SK-N-SH (cell line): ENCODE measurements around the gene CNOT4. TPM values are rescaled to one million over a fixed set of nuclear protein-coding genes. Genes with fewer than 3 reads are reported as not detected.

Experiments used
- CTCF ChIA-PET: fragments of 300-600, 350-600 bp; formaldehyde crosslinking; extraction: SDS; loops from one replicate; lab custom pipeline; 2021; lab: Yijun Ruan, JAX
- POLR2A ChIA-PET: fragments of 350-600 bp; sonication (Branson Sonifier 250); formaldehyde crosslinking; extraction: SDS; loops from one replicate; lab custom pipeline; 2020; ENCODE audit warnings: antibody characterized with exemption, inconsistent platforms; lab: Yijun Ruan, JAX
- DNase-seq: peaks from one replicate; pipeline ENCODE4 v3.0.0; 2012
- H2AFZ ChIP-seq: fragments of 200-600 bp; sonication (generic); 2 replicates; pipeline ENCODE4 v1.8.1; 2016; ENCODE audit warnings: antibody characterized with exemption, mild to moderate bottlenecking, low read depth
- H3F3A ChIP-seq: fragments of 200-600 bp; sonication (generic); replicated peaks from 2 replicates; pipeline ENCODE3; 2016; ENCODE audit warnings: antibody characterized with exemption, mild to moderate bottlenecking; ENCODE audit not compliant: insufficient read depth
- H3K27ac ChIP-seq, 2 experiments: fragments of 200-500 bp in 1 of 2; fragments of 200-600 bp in 1 of 2; sonication (Bioruptor generic) in 1 of 2; sonication (generic), shearing (Covaris generic) in 1 of 2; 2 replicates each; pipeline versions ENCODE4 v1.5.1 to v1.6.1; 2014 to 2016; ENCODE audit warnings: low read depth in 2 of 2, inconsistent platforms in 1 of 2, low read length in 1 of 2, mild to moderate bottlenecking in 1 of 2, mixed read lengths in 1 of 2
- H3K27me3 ChIP-seq: fragments of 200-600 bp; sonication (generic), shearing (Covaris generic); 2 replicates; pipeline ENCODE4 v1.6.1; 2016; ENCODE audit warnings: mixed run types; ENCODE audit not compliant: insufficient read depth
- H3K36me3 ChIP-seq, 2 experiments: fragments of 200-500 bp in 1 of 2; fragments of 200-600 bp in 1 of 2; sonication (Bioruptor generic) in 1 of 2; sonication (generic) in 1 of 2; replicated peaks in 1 of 2; 2 replicates each; pipeline versions ENCODE3 to v1.5.1; 2014 to 2016; ENCODE audit warnings: low read length in 1 of 2, mild to moderate bottlenecking in 1 of 2; ENCODE audit not compliant: insufficient read depth in 2 of 2, control insufficient read depth in 1 of 2
- H3K4me1 ChIP-seq, 2 experiments: fragments of 200-500 bp in 1 of 2; fragments of 200-600 bp in 1 of 2; sonication (Bioruptor generic) in 1 of 2; sonication (generic), shearing (Covaris generic) in 1 of 2; 2 replicates each; pipeline versions ENCODE4 v1.5.1 to v1.6.1; 2014 to 2016; ENCODE audit warnings: low read depth in 1 of 2, low read length in 1 of 2, mixed run types in 1 of 2; ENCODE audit not compliant: insufficient read depth in 2 of 2, control insufficient read depth in 1 of 2
- H3K4me2 ChIP-seq: fragments of 200-600 bp; sonication (generic), shearing (Covaris generic); 2 replicates; pipeline ENCODE4 v1.6.1; 2017; ENCODE audit warnings: mixed run types
- H3K4me3 ChIP-seq, 2 experiments: fragments of 200-500 bp in 1 of 2; fragments of 200-600 bp in 1 of 2; sonication (Bioruptor generic) in 1 of 2; sonication (generic), shearing (Covaris generic) in 1 of 2; 2 replicates each; pipeline versions ENCODE4 v1.5.1 to v1.8.1; 2014 to 2016; ENCODE audit warnings: low read depth in 2 of 2, inconsistent platforms in 1 of 2, low read length in 1 of 2, mild to moderate bottlenecking in 1 of 2, mixed read lengths in 1 of 2, moderate library complexity in 1 of 2
- H3K79me2 ChIP-seq: fragments of 200-600 bp; sonication (generic); 2 replicates; pipeline ENCODE4 v1.8.1; 2017; ENCODE audit warnings: mild to moderate bottlenecking; ENCODE audit not compliant: insufficient read depth
- H3K9ac ChIP-seq: fragments of 200-600 bp; sonication (generic); 2 replicates; pipeline ENCODE4 v1.6.1; 2017; ENCODE audit warnings: mixed run types
- H3K9me2 ChIP-seq: fragments of 200-600 bp; sonication (generic); 2 replicates; pipeline ENCODE4 v1.6.1; 2017; ENCODE audit warnings: mixed run types
- H3K9me3 ChIP-seq: fragments of 200-600 bp; sonication (generic); 2 replicates; pipeline ENCODE4 v1.6.1; 2017; ENCODE audit warnings: mixed run types, mild to moderate bottlenecking, moderate library complexity
- H4K20me1 ChIP-seq: fragments of 200-600 bp; sonication (generic); 2 replicates; pipeline ENCODE4 v1.6.1; 2017; ENCODE audit warnings: mild to moderate bottlenecking, mixed run types; ENCODE audit not compliant: insufficient read depth
- MXI1 ChIP-seq: IDR thresholded peaks from 2 replicates; pipeline ENCODE4 v1.6.1; 2012; ENCODE audit warnings: mild to moderate bottlenecking, low read depth, low read length, improper control_type of control experiment
- PBX3 ChIP-seq: IDR thresholded peaks from 2 replicates; pipeline ENCODE4; 2012
- REST ChIP-seq: IDR thresholded peaks from 2 replicates; pipeline ENCODE4 v1.6.1; 2012; ENCODE audit warnings: mild to moderate bottlenecking, low read depth, low read length, moderate library complexity
- RXRA ChIP-seq: IDR thresholded peaks from 2 replicates; pipeline ENCODE4 v1.4.0; 2012; ENCODE audit warnings: low read depth, mild to moderate bottlenecking, borderline replicate concordance
- TCF12 ChIP-seq: IDR thresholded peaks from 2 replicates; pipeline ENCODE4 v1.4.0; 2012
- WGBS: methylation state at CpG from one replicate; pipeline ENCODE4 v1.1.6; 2017; ENCODE audit warnings: low lambda C conversion rate; 5-methylcytosine and 5-hydroxymethylcytosine counted together
- polyA plus RNA-seq, 3 experiments: library from polyadenylated mRNA; depleted of rRNA; stranded (reverse); fragments of >200 nt; gene quantifications; 2 replicates each; pipeline ENCODE4 v1.2.3, GENCODE V29; 2012
- TF ChIP-seq, protein P1 (sequence below): fragments of 200-600 bp; sonication (generic); IDR thresholded peaks from 2 replicates; pipeline ENCODE4 v1.6.1; 2017; ENCODE audit warnings: antibody characterized with exemption, mild to moderate bottlenecking, moderate library complexity

CNOT4 gene
- polyA plus RNA-seq, 1 of the 3 experiments (the other 2 are of a cell fraction): 8.0 TPM

GRCh38 chr7:135349746-135350145, 160.2 kb downstream of the CNOT4 start:
- POLR2A ChIA-PET: no interaction called here
- no peak for DNase-seq

More at GRCh38 chr7:135349746-135350145, 160.2 kb downstream of the CNOT4 start:
- CTCF ChIA-PET: interaction anchor here (1.2 to 19.6 kb wide), 4 partner anchors 10 to 68 kb away, joined by 3 to 737 read pairs (median 22); no protein-coding TSS in a partner anchor
- Histone ChIP-seq H4K20me1 (no peaks in the 10 kb centered on the region), H3K4me1 (no peaks in the 10 kb centered on the region), H3K36me3 (no peaks in the 10 kb centered on the region), H3K27ac (no peak overlapping the region), H3K27me3 (no peaks in the 10 kb centered on the region), H3K9ac (no peak overlapping the region), H2AFZ (no peak overlapping the region), H3K79me2 (no peaks in the 10 kb centered on the region), H3K4me3 (no peak overlapping the region), H3K9me3 (no peaks in the 10 kb centered on the region), H3F3A (no peaks in the 10 kb centered on the region), H3K9me2 (no peaks in the 10 kb centered on the region), H3K4me2 (no peak overlapping the region)
- no peak for TF ChIP-seq MXI1
- no peak for TF ChIP-seq TCF12
- no peak for TF ChIP-seq PBX3
- no peak for TF ChIP-seq REST
- TF ChIP-seq RXRA: no peak
- TF ChIP-seq, protein P1, sequence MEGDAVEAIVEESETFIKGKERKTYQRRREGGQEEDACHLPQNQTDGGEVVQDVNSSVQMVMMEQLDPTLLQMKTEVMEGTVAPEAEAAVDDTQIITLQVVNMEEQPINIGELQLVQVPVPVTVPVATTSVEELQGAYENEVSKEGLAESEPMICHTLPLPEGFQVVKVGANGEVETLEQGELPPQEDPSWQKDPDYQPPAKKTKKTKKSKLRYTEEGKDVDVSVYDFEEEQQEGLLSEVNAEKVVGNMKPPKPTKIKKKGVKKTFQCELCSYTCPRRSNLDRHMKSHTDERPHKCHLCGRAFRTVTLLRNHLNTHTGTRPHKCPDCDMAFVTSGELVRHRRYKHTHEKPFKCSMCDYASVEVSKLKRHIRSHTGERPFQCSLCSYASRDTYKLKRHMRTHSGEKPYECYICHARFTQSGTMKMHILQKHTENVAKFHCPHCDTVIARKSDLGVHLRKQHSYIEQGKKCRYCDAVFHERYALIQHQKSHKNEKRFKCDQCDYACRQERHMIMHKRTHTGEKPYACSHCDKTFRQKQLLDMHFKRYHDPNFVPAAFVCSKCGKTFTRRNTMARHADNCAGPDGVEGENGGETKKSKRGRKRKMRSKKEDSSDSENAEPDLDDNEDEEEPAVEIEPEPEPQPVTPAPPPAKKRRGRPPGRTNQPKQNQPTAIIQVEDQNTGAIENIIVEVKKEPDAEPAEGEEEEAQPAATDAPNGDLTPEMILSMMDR: no peak
- 60% methylated on average over 1 of the region's 1 CpG for WGBS
